Smooth muscle cell (in vitro differentiated cells): ENCODE results near the gene MTHFSD. TPM values are rescaled to one million over a fixed set of nuclear protein-coding genes. Genes with fewer than 3 reads are reported as not detected.

Experiments
- DNase-seq: peaks from one replicate; lab custom pipeline; 2025; ENCODE audit not compliant: unreplicated experiment; lab: John Stamatoyannopoulos, UW
- H2AFZ ChIP-seq: fragments of 200-600 bp; sonication (generic); 2 replicates; pipeline ENCODE4 v1.6.0; 2016; ENCODE audit warnings: antibody characterized with exemption, low read depth, mild to moderate bottlenecking
- H3F3A ChIP-seq: fragments of 200-600 bp; sonication (generic); 2 replicates; pipeline ENCODE4 v1.6.0; 2017; ENCODE audit warnings: antibody characterized with exemption, low read depth
- H3K27ac ChIP-seq: fragments of 200-600 bp; sonication (generic); 2 replicates; pipeline ENCODE4 v1.5.1; 2016; ENCODE audit warnings: low read depth, mild to moderate bottlenecking
- H3K27me3 ChIP-seq: fragments of 200-600 bp; sonication (generic); 2 replicates; pipeline ENCODE4 v1.6.1; 2016; ENCODE audit warnings: low read depth, mild to moderate bottlenecking
- H3K36me3 ChIP-seq: fragments of 200-600 bp; sonication (generic); 2 replicates; pipeline ENCODE4 v1.5.1; 2016; ENCODE audit warnings: low read depth
- H3K4me1 ChIP-seq: fragments of 200-600 bp; sonication (generic); 2 replicates; pipeline ENCODE4 v1.5.1; 2016; ENCODE audit warnings: low read depth
- H3K4me2 ChIP-seq: fragments of 200-600 bp; sonication (generic); 2 replicates; pipeline ENCODE4 v1.6.0; 2016; ENCODE audit warnings: mild to moderate bottlenecking
- H3K4me3 ChIP-seq: fragments of 200-600 bp; sonication (generic); 2 replicates; pipeline ENCODE4 v1.5.1; 2016; ENCODE audit warnings: mild to moderate bottlenecking
- H3K79me2 ChIP-seq: fragments of 200-600 bp; sonication (generic); 2 replicates; pipeline ENCODE4 v1.6.0; 2016; ENCODE audit warnings: low read depth, mild to moderate bottlenecking
- H3K9ac ChIP-seq: fragments of 200-600 bp; sonication (generic); 2 replicates; pipeline ENCODE4 v1.6.0; 2016; ENCODE audit warnings: low read depth
- H3K9me3 ChIP-seq: fragments of 200-600 bp; sonication (generic); replicated peaks from 2 replicates; pipeline ENCODE4 v1.5.1; 2016; ENCODE audit warnings: low read depth
- H4K20me1 ChIP-seq: fragments of 200-600 bp; sonication (generic); 2 replicates; pipeline ENCODE4 v1.6.0; 2016; ENCODE audit warnings: low read depth
- WGBS: methylation state at CpG from one replicate; pipeline ENCODE4 v1.1.7; 2016; ENCODE audit warnings: low lambda C conversion rate; 5-methylcytosine and 5-hydroxymethylcytosine counted together
- polyA plus RNA-seq: library from polyadenylated mRNA; unstranded; fragments of >200 nt; fragmentation: Nextera tagmentation; extraction: Ambion mirVana; gene quantifications from 2 replicates; pipeline ENCODE4 v1.2.1, GENCODE V29; 2016
- total RNA-seq: library from RNA; depleted of rRNA; stranded (reverse); fragments of >200 nt; gene quantifications from 2 replicates; pipeline ENCODE4 v1.2.3, GENCODE V29; 2014
- TF ChIP-seq, protein P1 (sequence below): fragments of 200-600 bp; sonication (generic); IDR thresholded peaks from 2 replicates; pipeline ENCODE4 v1.5.1; 2017; ENCODE audit warnings: borderline replicate concordance, mild to moderate bottlenecking, antibody characterized with exemption; ENCODE audit not compliant: insufficient read depth, poor library complexity, severe bottlenecking

MTHFSD gene
- total and polyA plus RNA-seq, 2 experiments from 2014 or later, result 13.3 to 23.0 TPM

DNA sequence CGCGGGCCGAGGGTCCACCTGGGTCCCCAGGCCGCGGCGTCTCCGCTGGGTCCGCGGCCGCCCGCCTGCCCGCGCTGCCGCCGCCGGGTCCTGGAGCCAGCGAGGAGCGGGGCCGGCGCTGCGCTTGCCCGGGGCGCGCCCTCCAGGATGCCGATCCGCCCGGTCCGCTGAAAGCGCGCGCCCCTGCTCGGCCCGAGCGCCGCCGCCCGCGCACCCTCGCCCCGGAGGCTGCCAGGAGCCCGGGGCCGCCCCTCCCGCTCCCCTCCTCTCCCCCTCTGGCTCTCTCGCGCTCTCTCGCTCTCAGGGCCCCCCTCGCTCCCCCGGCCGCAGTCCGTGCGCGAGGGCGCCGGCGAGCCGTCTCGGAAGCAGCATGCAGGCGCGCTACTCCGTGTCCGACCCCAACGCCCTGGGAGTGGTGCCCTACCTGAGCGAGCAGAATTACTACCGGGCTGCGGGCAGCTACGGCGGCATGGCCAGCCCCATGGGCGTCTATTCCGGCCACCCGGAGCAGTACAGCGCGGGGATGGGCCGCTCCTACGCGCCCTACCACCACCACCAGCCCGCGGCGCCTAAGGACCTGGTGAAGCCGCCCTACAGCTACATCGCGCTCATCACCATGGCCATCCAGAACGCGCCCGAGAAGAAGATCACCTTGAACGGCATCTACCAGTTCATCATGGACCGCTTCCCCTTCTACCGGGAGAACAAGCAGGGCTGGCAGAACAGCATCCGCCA is 12.1 kb upstream of the MTHFSD start:
- Histone ChIP-seq H3K27me3 (peaks cover 30% of the 10 kb centered on the region), H3K4me3 (peak overlapping the region; percentile 67), H3F3A (no peaks in the 10 kb centered on the region), H3K4me1 (peaks cover 42% of the 10 kb centered on the region), H3K9me3 (no peaks in the 10 kb centered on the region), H3K36me3 (no peaks in the 10 kb centered on the region), H3K9ac (peak overlapping the region; percentile 52), H3K27ac (peak overlapping the region; percentile 55), H2AFZ (peak overlapping the region; percentile 67), H4K20me1 (peaks cover 24% of the 10 kb centered on the region), H3K4me2 (peak overlapping the region; percentile 93), H3K79me2 (peaks cover 24% of the 10 kb centered on the region)
- peak; percentile 66 for DNase-seq
- TF ChIP-seq, protein P1, sequence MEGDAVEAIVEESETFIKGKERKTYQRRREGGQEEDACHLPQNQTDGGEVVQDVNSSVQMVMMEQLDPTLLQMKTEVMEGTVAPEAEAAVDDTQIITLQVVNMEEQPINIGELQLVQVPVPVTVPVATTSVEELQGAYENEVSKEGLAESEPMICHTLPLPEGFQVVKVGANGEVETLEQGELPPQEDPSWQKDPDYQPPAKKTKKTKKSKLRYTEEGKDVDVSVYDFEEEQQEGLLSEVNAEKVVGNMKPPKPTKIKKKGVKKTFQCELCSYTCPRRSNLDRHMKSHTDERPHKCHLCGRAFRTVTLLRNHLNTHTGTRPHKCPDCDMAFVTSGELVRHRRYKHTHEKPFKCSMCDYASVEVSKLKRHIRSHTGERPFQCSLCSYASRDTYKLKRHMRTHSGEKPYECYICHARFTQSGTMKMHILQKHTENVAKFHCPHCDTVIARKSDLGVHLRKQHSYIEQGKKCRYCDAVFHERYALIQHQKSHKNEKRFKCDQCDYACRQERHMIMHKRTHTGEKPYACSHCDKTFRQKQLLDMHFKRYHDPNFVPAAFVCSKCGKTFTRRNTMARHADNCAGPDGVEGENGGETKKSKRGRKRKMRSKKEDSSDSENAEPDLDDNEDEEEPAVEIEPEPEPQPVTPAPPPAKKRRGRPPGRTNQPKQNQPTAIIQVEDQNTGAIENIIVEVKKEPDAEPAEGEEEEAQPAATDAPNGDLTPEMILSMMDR, result no peak
- under 1% methylated on average over 49 of the region's 88 CpGs for WGBS

DNA sequence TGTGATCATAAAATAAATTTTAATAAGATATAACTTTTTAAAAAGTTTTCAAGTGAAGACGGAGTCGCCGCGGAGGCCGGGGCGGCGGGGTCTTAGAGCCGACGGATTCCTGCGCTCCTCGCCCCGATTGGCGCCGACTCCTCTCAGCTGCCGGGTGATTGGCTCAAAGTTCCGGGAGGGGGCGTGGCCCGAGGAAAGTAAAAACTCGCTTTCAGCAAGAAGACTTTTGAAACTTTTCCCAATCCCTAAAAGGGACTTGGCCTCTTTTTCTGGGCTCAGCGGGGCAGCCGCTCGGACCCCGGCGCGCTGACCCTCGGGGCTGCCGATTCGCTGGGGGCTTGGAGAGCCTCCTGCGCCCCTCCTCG is 11.5 kb upstream of the MTHFSD start, which contains the start of gene FOXC2:
Gene FOXC2, plus strand, starts transcription at position 229 of the 365 bp plus-strand sequence. CDS start 507 bp downstream, outside the sequence.
- WGBS, result under 1% methylated on average over 30 of the region's 30 CpGs
- H3K27ac ChIP-seq, result peak within 1 kb of the TSS; percentile 55
- no peaks in the 10 kb centered on the region for H3K36me3 ChIP-seq
- H3K27me3 ChIP-seq, result peaks cover 30% of the 10 kb centered on the region
- H3K4me1 ChIP-seq, result peaks cover 42% of the 10 kb centered on the region
- peaks cover 24% of the 10 kb centered on the region for H3K79me2 ChIP-seq
- peak within 1 kb of the TSS; percentile 93 for H3K4me2 ChIP-seq
- H2AFZ ChIP-seq, result peak within 1 kb of the TSS; percentile 82
- no peaks in the 10 kb centered on the region for H3F3A ChIP-seq
- TF ChIP-seq, protein P1, result no peak
- H3K4me3 ChIP-seq, result peak within 1 kb of the TSS; percentile 67
- peak within 1 kb of the TSS; percentile 52 for H3K9ac ChIP-seq
- H4K20me1 ChIP-seq, result peaks cover 24% of the 10 kb centered on the region
- H3K9me3 ChIP-seq, result no peaks in the 10 kb centered on the region
- DNase-seq, result peak; percentile 72

DNA sequence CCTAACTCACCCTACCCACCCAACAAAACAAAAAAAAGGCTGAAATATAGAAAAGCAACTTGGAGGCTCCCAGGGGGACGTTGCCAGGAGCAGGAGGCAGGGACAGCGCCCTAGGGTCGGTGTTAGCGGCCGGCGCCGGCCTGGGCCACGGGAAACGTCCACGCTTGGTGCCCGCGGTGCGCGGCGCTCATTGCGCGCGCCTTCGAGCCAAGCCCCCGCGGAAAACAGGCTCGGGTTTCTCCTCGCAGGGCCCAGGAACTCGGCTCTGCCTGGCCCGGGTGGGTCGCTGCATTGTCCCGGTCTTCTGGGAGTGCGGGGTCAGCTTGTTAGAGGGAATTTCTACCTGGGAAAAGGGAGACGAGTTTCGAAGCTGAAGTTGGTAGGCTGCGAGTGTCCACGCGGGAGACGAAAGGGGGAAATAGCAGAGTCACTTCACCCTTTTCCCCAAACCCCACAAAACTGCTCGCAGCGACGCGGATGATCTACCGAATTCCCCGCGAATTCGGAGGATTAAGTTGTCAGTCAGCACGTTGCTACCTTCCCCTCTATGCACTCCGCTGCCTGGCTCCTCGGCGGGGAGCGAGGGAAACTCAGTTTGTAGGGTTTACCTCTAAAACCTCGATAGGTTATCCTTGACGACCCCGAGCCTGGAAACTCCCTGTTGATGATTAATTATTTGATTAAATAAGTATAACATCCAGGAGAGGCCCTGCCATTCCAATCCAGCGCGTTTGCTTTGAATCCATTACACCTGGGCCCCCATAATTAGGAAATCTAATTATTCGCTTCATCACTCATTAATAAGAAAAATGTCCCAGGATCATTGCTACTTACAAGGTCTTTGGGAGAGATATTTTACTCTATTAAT is 10.8 kb upstream of the MTHFSD start:
- no peak overlapping the region for H3K27ac ChIP-seq
- H3K27me3 ChIP-seq, result peaks cover 30% of the 10 kb centered on the region
- 3% methylated on average over 53 of the region's 53 CpGs for WGBS

More for the DNA sequence above, 10.8 kb upstream of the MTHFSD start:
- Histone ChIP-seq H3F3A (no peaks in the 10 kb centered on the region), H4K20me1 (peaks cover 21% of the 10 kb centered on the region), H3K36me3 (no peaks in the 10 kb centered on the region), H3K9me3 (no peaks in the 10 kb centered on the region), H3K4me3 (peak overlapping the region; percentile 67), H3K4me1 (peaks cover 36% of the 10 kb centered on the region), H3K79me2 (peaks cover 24% of the 10 kb centered on the region), H3K9ac (no peak overlapping the region), H3K4me2 (peak overlapping the region; percentile 93), H2AFZ (peak overlapping the region; percentile 82)
- no peak for DNase-seq
- TF ChIP-seq, protein P1, result no peak
